ENCODE data around the gene TLE7. TPM values are rescaled to one million over a fixed set of nuclear protein-coding genes. Genes with fewer than 3 reads are reported as not detected.

Gene TLE7
- not detected in 2 replicates for total RNA-seq

DNA sequence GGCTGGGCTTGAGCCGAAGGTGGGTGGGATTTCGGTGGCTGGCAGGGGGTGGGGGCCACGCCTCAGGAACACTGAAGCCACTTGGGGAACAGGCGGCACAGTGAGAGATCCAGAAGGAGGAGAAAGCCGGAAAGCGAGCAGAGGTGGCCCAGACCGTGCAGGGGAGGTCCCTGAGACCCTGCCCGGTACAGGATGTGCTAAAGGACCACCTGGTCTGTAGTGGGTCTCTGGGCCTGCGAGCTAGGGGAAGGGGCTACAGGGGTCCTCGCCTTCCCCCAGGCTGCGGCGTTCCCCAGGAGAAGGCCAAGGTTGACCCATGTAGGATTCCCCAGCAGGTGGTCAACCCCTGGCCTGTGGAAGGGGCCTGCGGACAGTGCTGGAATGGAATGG, at the start of gene TLE7:
TLE7 (minus strand) TSS at position 4 of the 390 bp plus-strand sequence. CDS start 8,730 bp downstream, outside the sequence.

DNA sequence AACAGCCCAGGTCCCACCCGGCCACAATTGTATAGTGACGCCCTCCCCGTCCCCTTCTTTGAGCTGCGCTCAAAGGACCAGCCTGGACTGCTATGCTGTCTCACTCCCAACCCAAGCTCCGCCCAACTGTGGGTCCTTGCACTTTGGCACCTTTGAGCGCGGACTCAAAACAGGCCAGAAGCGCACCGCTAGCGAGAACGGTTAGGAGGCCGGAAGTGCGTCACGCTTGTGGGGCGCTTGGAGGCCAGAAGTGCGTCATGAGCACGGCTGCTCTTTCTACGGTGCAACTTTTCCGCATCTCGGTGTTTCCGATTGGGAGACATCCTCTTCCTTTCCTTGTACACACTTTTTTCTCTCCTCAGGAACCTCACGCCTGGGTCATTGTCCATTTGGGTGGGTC, 47.3 kb upstream of the TLE7 start, which contains the start of gene ZNF19:
ZNF19 (minus strand) TSS at position 203 of the 400 bp plus-strand sequence. CDS start 7,210 bp downstream, outside the sequence.

DNA sequence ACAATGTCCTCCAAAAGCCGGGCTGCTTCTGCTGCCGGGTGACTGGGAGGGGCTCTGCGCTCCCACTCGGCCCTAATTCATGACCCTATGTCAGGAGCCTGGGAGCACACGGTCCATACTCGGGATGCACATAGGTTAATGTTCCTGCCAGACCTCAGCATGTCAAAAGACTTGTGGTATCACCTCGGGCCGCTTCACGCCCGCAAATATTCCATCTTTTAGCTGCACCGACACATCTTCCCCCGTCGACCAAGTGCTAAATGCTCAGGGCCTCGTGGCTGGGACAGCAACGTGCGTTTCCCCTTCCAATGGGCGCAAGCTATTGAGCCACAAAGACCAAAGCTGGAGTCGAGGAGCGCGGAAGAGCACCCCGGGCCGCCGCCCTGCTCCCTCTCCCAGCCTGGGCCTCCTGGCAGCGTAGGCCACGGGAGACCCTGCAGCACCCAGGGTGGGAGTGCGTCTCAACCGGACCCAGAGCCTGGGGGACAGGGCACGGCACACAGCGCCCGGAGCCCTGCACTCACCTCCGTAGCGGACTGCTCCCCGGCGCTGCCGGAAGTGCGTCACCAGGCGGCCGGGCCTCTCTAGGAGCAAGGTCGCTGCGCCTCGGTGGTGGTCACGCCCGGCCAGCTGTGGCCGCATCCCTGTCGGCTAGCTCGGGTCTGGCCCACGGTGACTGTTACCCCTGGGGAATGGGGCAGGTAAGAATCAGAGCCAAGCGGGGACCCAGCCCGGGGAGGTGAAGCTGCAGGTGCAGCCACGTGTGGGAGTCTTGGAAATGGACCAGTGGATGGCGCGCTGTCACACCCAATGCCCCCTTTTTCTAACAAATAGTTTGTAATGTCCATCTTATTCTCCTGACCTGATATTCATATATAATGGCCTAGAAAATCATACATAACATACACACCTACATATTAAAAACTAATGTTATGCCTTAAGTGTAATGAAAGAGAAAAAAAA, 20.1 kb upstream of the TLE7 start, which contains the start of gene ZNF23:
ZNF23 (minus strand) TSS at position 562 of the 963 bp plus-strand sequence. CDS start 5,451 bp downstream, outside the sequence.

Other genes starting within 250 kb of the TLE7 start
- not detected in 2 replicates for gene HYDIN, start 211.3 kb downstream of the TLE7 start, total RNA-seq
- gene CMTR2, start 152.7 kb downstream of the TLE7 start, total RNA-seq: 15.8 and 18.7 TPM in 2 replicates
- 0.20 TPM in 1 of 2 replicates, not detected in the other for gene CALB2, start 83.3 kb downstream of the TLE7 start, total RNA-seq
- gene ZNF23, start 20.2 kb upstream of the TLE7 start, total RNA-seq: 2.7 and 3.5 TPM in 2 replicates
- 0.80 and 1.1 TPM in 2 replicates for gene ZNF19, start 47.3 kb upstream of the TLE7 start, total RNA-seq
- gene CHST4, start 84.4 kb upstream of the TLE7 start, total RNA-seq: not detected in 2 replicates
- not detected in 2 replicates for gene TAT, start 135.0 kb upstream of the TLE7 start, total RNA-seq
- not detected in 2 replicates for gene MARVELD3, start 184.1 kb upstream of the TLE7 start, total RNA-seq